GM10248 (cell line): ENCODE data around the gene INTS6L.

Source experiments
- CTCF ChIA-PET: fragments of 300-600 bp; sonication (Branson Sonifier 250); formaldehyde crosslinking; extraction: SDS; loops from one replicate; lab custom pipeline; 2021; ENCODE audit warnings: antibody characterized with exemption; lab: Yijun Ruan, JAX
- POLR2A ChIA-PET: fragments of 350-650 bp; sonication (Branson Sonifier 250); formaldehyde crosslinking; extraction: SDS; loops from one replicate; lab custom pipeline; 2020; ENCODE audit warnings: antibody characterized with exemption; lab: Yijun Ruan, JAX
- DNase-seq: peaks from one replicate; pipeline ENCODE4 v3.0.0; 2012; ENCODE audit errors: extremely low spot score
- CTCF ChIP-seq: IDR thresholded peaks from 2 replicates; pipeline ENCODE4 v1.5.1; 2012; ENCODE audit warnings: mild to moderate bottlenecking, low read depth; ENCODE audit errors: extremely low read depth, missing control alignments, control extremely low read depth

Gene INTS6L

GRCh38 chrX:135489542-135489941, 30.9 kb upstream of the INTS6L start:
- no peak for TF ChIP-seq CTCF
- peak; percentile 49 for DNase-seq
- CTCF ChIA-PET, result interaction anchor here (1.1 kb wide), 1 partner anchor 25 kb away, joined by 3 read pairs; no protein-coding TSS in a partner anchor
- POLR2A ChIA-PET, result no interaction called here

- TF ChIP-seq CTCF, result no peak
- peak; percentile 5 for DNase-seq
- POLR2A ChIA-PET, result no interaction called here
- CTCF ChIA-PET, result no interaction called here
Measured at GRCh38 chrX:135490979-135491514, 29.4 kb upstream of the INTS6L start.

GRCh38 chrX:135494453-135494852, 26.0 kb upstream of the INTS6L start:
- POLR2A ChIA-PET, result no interaction called here
- no peak for DNase-seq
- no peak for TF ChIP-seq CTCF
- CTCF ChIA-PET, result no interaction called here

GRCh38 chrX:135497736-135498135, 22.7 kb upstream of the INTS6L start:
- CTCF ChIA-PET, result interaction anchor here (0.8 to 3.0 kb wide), 2 partner anchors 12 to 22 kb away, joined by 3 to 8 read pairs; no protein-coding TSS in a partner anchor
- POLR2A ChIA-PET, result no interaction called here
- TF ChIP-seq CTCF, result no peak

GRCh38 chrX:135498236-135498635, 22.2 kb upstream of the INTS6L start:
- ChIA-PET POLR2A (no interaction called here), CTCF (interaction anchor here (3.0 kb wide), 1 partner anchor 12 kb away, joined by 8 read pairs; no protein-coding TSS in a partner anchor)
- DNase-seq, result no peak
- TF ChIP-seq CTCF, result no peak

More at GRCh38 chrX:135497736-135498135, 22.7 kb upstream of the INTS6L start:
- DNase-seq, result no peak

- no peak for TF ChIP-seq CTCF
- no peak for DNase-seq
- CTCF ChIA-PET, result no interaction called here
- POLR2A ChIA-PET, result no interaction called here
Measured at GRCh38 chrX:135505351-135505750, 15.1 kb upstream of the INTS6L start.
